SU-DHL-6 (cell line): ENCODE measurements around the gene RGL2.
A peak's percentile ranks its signal among the peaks of the same experiment; 100 is the strongest.

ENCODE experiments used
- H2AFZ ChIP-seq: fragments of 200-600 bp; sonication (generic); 2 replicates; pipeline ENCODE4 v1.6.1; 2014; ENCODE audit warnings: low read depth, mild to moderate bottlenecking, moderate library complexity, mixed read lengths, antibody characterized with exemption, low read length; ENCODE audit not compliant: severe bottlenecking
- H3F3A ChIP-seq: fragments of 200-600 bp; shearing (Covaris generic); 2 replicates; pipeline ENCODE4 v1.6.0; 2016; ENCODE audit warnings: antibody characterized with exemption, mild to moderate bottlenecking; ENCODE audit not compliant: insufficient read depth
- H3K27ac ChIP-seq: fragments of 200-600 bp; sonication (generic); 2 replicates; pipeline ENCODE4 v1.5.1; 2016; ENCODE audit warnings: low read depth, mild to moderate bottlenecking, low read length, moderate library complexity, mixed read lengths
- H3K27me3 ChIP-seq: fragments of 200-600 bp; sonication (generic), shearing (Covaris generic); 2 replicates; pipeline ENCODE4 v1.6.0; 2014; ENCODE audit warnings: mild to moderate bottlenecking, low read length
- H3K36me3 ChIP-seq: fragments of 200-600 bp; sonication (generic); 2 replicates; pipeline ENCODE4 v1.6.1; 2014; ENCODE audit warnings: mild to moderate bottlenecking, low read length, mixed read lengths
- H3K4me2 ChIP-seq: fragments of 300-600, 200-600 bp; shearing (Covaris generic), sonication (generic); 2 replicates; pipeline ENCODE4 v1.6.0; 2014; ENCODE audit warnings: low read length, low read depth, mild to moderate bottlenecking; ENCODE audit not compliant: poor library complexity, severe bottlenecking
- H3K4me3 ChIP-seq: fragments of 200-600 bp; sonication (generic); 2 replicates; pipeline ENCODE4 v1.5.1; 2014; ENCODE audit warnings: antibody characterized with exemption, low read length, mild to moderate bottlenecking, mixed read lengths; ENCODE audit not compliant: insufficient read depth, poor library complexity, severe bottlenecking
- H3K79me2 ChIP-seq: fragments of 200-600 bp; sonication (generic); 2 replicates; pipeline ENCODE4 v1.6.1; 2014; ENCODE audit warnings: mild to moderate bottlenecking, low read length, moderate library complexity; ENCODE audit not compliant: insufficient read depth
- H3K9ac ChIP-seq: fragments of 200-600 bp; sonication (generic); 2 replicates; pipeline ENCODE4 v1.7.0; 2014; ENCODE audit warnings: mild to moderate bottlenecking, low read length
- H3K9me2 ChIP-seq: fragments of 200-600 bp; sonication (generic); replicated peaks from 2 replicates; pipeline ENCODE4 v1.6.1; 2014; ENCODE audit warnings: low read length; ENCODE audit not compliant: insufficient read depth
- H3K9me3 ChIP-seq: fragments of 200-600 bp; sonication (generic); 2 replicates; pipeline ENCODE4 v1.6.1; 2014; ENCODE audit warnings: low read length, mixed read lengths; ENCODE audit not compliant: insufficient read depth
- H4K20me1 ChIP-seq: fragments of 200-600 bp; sonication (generic); 2 replicates; pipeline ENCODE4 v1.6.1; 2014; ENCODE audit warnings: low read depth, mild to moderate bottlenecking, antibody characterized with exemption, low read length, moderate library complexity, mixed read lengths
- EZH2phosphoT487 ChIP-seq: fragments of 200-600 bp; sonication (generic), shearing (Covaris generic); conservative IDR thresholded peaks from 2 replicates; pipeline ENCODE4 v1.6.1; 2018; ENCODE audit warnings: mild to moderate bottlenecking, antibody characterized with exemption, low read length, moderate library complexity, mixed read lengths
- TF ChIP-seq, protein P1 (sequence below): fragments of 200-600 bp; sonication (generic); IDR thresholded peaks from one replicate; pipeline ENCODE4 v1.5.1; 2017; ENCODE audit warnings: antibody characterized with exemption, mild to moderate bottlenecking, low read length, moderate library complexity; ENCODE audit not compliant: insufficient read depth, poor library complexity, severe bottlenecking

Gene RGL2

DNA sequence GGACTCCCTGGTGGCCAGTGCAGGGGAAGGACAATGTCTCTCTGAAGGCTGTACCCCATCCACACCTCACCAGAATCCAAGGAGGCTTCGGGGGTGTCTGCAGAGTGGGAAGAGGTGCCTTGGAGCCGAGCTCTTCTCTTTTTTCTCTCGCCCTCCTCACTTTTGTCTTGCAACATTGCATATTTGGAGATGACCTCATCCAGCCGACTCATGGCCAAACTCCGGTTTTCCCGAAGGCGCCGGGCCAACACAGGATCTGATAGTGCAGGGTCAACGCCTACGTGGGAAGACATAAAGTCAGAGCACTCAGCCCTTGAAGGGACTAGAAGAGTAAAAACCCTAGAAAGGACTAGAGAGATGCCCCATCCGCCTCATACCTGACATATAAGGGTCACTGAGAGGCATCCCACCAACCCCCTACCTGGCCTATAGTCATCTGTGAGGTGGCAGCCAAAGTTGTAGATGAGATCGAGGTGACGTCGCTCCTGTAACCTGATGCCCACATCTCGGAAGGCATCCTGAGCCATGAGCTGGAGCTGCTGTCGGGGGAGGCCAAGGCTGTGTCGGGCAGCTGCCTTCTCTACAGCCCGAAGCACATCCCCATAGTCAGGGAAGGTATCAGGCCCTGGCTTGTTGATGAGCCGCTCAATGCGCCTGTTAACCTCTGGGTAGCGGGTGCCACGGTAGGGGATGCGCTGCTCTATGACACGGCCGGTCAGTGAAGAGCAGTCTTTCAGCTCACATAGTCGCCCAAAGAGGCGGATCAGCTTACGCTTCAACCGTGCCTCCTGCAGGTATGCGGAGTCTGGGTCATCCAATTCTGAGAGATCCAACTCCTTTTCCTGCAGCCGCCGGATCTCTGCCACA is 21.8 kb upstream of the RGL2 start:
- TF ChIP-seq, protein P1, sequence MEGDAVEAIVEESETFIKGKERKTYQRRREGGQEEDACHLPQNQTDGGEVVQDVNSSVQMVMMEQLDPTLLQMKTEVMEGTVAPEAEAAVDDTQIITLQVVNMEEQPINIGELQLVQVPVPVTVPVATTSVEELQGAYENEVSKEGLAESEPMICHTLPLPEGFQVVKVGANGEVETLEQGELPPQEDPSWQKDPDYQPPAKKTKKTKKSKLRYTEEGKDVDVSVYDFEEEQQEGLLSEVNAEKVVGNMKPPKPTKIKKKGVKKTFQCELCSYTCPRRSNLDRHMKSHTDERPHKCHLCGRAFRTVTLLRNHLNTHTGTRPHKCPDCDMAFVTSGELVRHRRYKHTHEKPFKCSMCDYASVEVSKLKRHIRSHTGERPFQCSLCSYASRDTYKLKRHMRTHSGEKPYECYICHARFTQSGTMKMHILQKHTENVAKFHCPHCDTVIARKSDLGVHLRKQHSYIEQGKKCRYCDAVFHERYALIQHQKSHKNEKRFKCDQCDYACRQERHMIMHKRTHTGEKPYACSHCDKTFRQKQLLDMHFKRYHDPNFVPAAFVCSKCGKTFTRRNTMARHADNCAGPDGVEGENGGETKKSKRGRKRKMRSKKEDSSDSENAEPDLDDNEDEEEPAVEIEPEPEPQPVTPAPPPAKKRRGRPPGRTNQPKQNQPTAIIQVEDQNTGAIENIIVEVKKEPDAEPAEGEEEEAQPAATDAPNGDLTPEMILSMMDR: no peak
- no peak for TF ChIP-seq EZH2phosphoT487
- Histone ChIP-seq H3K79me2 (peaks cover 34% of the 10 kb centered on the region), H3K9ac (peak overlapping the region; percentile 94), H4K20me1 (no peaks in the 10 kb centered on the region; the same call in 1 of the 2 replicates), H3K4me2 (peak overlapping the region; percentile 69), H2AFZ (no peak overlapping the region), H3K27ac (peak overlapping the region; percentile 77; the same call in 1 of the 2 replicates), H3K36me3 (peaks cover 21% of the 10 kb centered on the region), H3K27me3 (no peaks in the 10 kb centered on the region), H3K9me3 (no peaks in the 10 kb centered on the region), H3F3A (peaks cover 46% of the 10 kb centered on the region), H3K9me2 (no peaks in the 10 kb centered on the region), H3K4me3 (no peak overlapping the region)

DNA sequence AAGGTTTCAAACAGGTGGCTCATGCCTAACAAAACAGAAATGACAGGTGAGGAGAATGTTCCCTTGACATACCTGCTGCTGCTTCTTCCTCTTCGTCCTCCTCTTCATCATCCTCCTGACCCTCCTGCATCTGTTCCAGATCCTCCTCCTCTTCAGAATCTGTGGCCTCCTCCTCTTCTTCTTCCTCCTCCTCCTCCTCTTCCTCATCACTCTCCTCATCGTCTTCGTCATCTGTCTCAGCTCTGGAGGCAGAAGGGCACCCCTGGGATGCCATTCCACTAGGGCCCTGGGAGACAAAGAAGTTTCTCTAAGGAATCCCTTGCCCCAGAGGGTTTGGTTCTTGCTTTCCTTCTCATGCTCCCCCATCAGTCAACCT is 21.2 kb upstream of the RGL2 start:
- Histone ChIP-seq H3K36me3 (peaks cover 21% of the 10 kb centered on the region), H2AFZ (no peak overlapping the region), H3K9me3 (no peaks in the 10 kb centered on the region), H3K9me2 (no peaks in the 10 kb centered on the region), H3F3A (peaks cover 50% of the 10 kb centered on the region), H3K79me2 (peaks cover 34% of the 10 kb centered on the region), H4K20me1 (no peaks in the 10 kb centered on the region; the same call in 1 of the 2 replicates), H3K4me2 (peak overlapping the region; percentile 55), H3K9ac (peak overlapping the region; percentile 45; the same call in 1 of the 2 replicates), H3K27ac (peak overlapping the region; percentile 77; the same call in 1 of the 2 replicates), H3K27me3 (no peaks in the 10 kb centered on the region), H3K4me3 (no peak overlapping the region)
- TF ChIP-seq, protein P1: no peak
- no peak for TF ChIP-seq EZH2phosphoT487

DNA sequence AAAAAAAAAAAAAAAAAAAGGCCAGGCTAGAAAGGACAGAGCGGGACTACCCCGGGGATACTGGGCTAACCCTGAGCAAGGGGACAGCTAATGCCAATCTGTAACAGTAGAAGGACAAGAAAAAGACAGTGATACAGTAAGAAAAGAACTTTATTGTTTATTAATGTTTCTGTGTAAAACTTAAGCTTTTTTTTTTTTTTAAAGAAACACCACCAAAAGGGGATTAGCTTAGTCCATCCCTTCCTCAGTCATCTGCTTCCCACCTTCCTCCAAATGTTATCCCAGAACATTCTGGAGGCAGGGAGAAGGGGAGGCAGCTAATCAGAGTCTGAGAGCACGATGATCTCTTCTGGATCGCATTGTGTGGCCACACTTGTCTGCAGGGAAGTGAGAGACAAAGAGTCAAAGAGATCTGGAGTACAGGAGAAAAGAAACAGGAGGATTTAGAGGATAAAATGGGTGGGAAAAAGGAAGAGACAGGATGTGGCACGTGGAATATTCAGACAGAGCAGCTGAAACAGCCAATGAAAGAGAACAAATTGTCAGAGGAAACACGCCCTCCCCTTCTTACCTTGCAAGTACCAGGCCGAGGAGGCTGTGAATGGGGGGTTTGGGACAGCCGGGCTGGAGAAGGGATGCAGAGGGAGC is 19.8 kb upstream of the RGL2 start:
- Histone ChIP-seq H3K4me2 (peak overlapping the region; percentile 55), H3K36me3 (peaks cover 21% of the 10 kb centered on the region), H3K27me3 (no peaks in the 10 kb centered on the region), H3K9ac (peak overlapping the region; percentile 45), H2AFZ (no peak overlapping the region), H4K20me1 (no peaks in the 10 kb centered on the region; the same call in 1 of the 2 replicates), H3K9me2 (no peaks in the 10 kb centered on the region), H3K79me2 (peaks cover 34% of the 10 kb centered on the region), H3K9me3 (no peaks in the 10 kb centered on the region), H3K27ac (peak overlapping the region; percentile 77), H3K4me3 (peak overlapping the region; percentile 66), H3F3A (peaks cover 54% of the 10 kb centered on the region)
- TF ChIP-seq, protein P1: no peak
- TF ChIP-seq EZH2phosphoT487: no peak
